Activated CD8-positive, alpha-beta memory T cell treated with anti-CD3 and anti-CD28 coated beads, Interleukin-2, amount 50 U/mL, for 24 hours (primary cell): ENCODE data around the gene AGK.
"Not testable (repeated sequence)": the region's sequence is repeated elsewhere in the genome, so short reads cannot be mapped to it uniquely, and the experiment has no call there.

ENCODE experiments used
- DNase-seq: peaks from one replicate; pipeline ENCODE4 v3.0.0-alpha.2; 2020; ENCODE audit errors: extremely low read depth

AGK gene

DNA sequence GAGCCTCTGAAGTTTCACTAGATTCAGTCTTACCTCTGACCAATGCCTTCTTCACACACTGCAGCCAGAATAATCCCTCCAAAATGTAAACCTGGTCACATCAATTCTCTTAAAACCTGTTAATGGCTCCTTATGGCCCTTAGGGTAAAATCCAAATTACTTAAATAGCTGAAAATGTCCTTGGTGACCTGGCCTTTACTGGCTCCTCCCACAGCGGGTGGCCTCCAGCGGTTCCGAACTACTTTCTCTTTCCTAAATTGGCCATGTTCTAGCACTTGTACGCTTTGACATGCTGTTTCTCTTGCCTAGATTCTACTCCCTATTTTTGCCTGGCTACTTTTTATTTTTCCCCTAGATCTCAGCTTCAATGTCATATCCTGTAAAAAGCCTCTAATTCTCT, 36.1 kb downstream of the AGK start:
- DNase-seq, result no peak

DNA sequence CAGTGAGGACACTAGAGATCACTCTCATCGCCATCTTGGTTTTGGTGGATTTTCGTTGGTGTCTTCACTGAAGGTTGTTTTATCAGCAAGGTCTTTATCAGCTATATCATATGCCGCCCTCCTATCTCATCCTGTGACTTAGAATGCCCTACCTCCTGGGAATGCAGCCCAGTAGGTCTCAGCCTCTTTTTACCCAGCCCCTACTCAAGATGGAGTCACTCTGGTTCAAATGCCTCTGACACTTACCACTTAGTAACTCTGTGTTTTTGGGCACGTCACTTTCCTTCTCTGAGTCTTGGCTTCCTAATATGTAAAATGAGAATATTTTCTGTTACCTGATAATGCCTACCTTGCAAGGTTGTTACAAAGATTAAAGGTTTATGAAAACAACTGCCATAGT, 37.7 kb downstream of the AGK start:
- no peak for DNase-seq

DNA sequence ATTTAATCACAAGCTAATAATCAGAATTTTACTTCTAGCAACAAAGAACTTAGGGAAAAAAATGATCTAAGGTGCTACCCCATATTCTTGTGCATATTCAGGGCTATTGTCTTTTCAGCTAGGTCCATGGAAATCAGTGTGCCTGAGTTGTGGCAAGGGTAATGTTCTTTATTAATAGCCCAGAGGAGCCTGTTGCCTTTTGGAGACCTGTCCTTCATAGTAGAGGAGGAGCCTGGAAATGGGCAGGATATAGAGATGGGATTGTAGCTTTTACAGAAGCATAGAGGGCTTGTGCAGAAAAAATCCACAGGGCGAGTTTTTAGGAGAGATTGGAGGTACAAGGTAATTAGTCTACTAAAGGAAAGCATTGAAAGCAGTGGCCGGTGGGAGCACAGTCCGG, 38.9 kb downstream of the AGK start:
- no peak for DNase-seq

DNA sequence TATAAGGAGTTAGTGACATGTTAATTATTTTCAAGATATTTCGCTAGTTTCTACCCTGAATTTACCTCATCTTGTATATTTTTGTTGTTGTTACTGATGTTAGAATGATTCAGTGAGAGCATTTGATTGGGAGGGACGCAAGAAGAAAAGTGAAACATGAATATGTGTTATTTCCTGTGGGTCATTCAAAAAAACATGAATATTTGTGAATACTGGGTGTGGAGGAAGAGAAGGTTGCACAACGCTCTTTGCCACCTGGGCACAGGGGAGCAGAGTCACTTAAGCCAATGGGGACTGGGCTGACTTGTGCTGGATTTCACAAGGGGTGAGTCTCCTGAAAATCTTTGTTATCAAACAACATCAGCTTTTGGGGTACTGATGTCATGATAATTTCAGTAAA, 39.5 kb downstream of the AGK start:
- no peak for DNase-seq

DNA sequence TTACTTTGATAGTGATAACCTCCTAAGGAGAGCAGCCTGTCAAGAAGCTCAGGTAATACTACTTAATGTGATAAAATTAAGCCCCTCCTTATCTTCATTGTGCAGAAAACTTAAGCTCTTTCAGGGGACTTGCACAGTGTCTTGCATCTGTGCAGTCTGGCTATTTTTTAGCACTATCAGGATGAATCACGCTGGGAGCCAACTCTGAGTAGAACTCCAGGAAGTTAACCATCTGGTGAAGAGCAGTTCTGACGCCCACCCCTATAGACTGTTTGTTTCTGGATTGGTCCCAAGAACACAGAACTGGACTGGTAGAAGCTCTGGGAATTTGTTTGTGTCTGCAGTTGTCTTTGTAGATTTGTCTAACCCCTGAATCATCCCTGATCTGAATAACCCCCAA, 41.9 kb downstream of the AGK start:
- no peak for DNase-seq

DNA sequence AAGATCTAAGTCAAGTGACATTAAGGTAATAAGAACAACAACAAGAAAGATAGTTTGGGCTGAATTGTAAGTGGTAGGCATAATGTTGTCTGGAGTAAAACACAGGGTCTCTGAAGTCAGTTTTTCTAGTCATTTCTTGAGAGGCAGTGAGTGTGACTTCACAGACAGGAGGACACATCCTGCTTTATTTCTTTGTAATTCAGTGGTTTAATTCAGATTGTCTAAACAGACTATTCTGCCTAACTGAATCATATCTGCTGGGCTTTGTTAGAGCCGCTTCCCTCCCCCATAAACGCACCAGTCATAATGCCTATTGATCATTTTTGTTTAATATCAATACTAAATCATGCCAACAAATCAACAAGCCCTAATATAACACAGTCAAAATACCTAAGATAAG, 46.8 kb downstream of the AGK start:
- no peak for DNase-seq

DNA sequence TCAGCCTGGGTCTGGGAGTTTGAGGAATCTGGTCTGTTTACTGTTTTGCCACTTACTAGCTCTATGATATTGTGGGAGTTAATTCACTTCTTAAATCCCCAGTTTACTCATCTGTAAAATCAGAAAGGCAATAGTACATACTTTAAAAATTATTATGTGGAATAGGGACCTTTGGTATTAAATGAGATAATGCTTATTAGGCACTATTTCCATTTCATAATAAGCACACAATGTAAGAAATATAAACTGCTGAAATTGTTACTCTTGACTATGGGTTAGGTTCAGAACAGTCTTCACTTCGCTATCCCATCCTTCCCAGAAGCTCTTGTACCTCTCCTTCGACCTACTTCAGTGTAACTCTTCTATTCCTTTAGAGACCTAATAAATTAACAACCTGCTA, 47.2 kb downstream of the AGK start:
- no peak for DNase-seq

DNA sequence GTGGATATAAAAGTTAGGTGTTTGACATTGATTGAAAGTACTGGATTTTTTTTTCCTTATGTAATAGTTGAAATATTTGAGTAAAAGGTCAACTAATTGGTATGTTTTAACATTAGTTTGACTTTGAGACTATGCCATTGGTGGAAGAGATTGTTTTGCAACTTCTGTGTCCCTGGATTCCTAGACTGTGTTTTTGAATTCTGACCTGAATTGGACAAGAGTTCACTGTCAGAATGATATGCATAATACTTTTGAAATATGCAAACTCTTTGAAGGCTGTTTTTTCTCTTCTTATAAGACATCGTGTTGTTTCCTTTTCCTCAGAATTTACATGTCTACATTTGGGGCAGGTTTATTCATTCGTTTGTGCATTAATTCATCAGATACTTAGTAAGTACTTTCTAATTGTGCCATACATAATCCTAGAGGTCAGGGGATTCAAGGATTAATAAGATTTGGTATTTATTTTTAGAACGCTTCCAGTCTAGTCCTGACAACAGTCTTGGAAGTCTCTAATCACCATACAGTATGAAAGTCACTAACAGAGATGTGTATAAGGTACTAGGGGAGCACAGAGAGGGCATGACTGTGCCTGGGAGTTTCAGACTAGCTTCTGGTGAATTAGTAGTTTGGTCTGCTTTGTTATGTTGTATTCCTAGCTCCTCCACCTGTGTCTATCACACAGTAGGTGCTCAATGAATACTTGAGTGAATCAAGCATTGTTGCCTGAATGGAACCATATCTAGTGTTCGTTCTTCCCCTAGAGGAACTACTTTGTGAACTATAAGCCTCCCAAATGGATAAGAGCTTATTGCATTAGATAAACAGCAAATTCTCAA, 49.2 kb downstream of the AGK start:
- no peak for DNase-seq

DNA sequence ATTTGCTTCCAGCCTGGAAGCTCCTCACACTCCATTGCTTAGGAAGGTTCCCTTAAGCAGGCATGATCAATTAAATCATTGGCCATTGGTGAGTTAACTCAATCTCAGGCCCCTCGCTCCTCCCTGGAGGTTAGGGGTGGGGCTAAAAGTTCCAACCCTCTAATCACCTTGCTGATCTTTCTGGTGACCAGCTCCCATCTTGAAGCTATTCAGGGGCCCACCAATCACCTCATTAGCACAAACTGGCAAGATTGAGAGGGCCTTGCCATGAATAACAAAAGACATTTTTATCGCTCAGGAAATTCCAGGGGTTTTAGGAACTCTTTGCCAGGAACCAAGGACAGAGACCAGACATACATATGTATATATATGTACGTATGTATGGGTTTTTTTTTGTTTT, 58.4 kb downstream of the AGK start:
- no peak for DNase-seq

DNA sequence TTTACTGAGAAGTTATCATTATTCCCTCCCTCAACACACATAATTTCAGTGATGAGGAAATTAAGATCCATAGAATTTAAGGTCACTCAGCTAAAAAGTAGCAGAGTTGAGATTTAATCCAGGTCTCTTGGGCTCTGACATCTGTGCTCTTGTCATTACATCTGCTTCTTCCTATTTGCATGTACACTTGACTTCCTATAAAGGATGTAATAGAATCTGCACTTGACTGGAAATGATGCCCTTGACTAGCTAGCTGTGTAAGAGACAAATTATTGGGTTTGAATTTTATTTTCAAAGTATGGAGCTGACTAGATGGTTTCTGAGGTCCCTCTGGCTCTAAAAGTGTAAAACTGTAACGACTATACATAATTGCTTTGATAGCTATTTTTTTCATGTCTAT, 59.5 kb downstream of the AGK start:
- no peak for DNase-seq

DNA sequence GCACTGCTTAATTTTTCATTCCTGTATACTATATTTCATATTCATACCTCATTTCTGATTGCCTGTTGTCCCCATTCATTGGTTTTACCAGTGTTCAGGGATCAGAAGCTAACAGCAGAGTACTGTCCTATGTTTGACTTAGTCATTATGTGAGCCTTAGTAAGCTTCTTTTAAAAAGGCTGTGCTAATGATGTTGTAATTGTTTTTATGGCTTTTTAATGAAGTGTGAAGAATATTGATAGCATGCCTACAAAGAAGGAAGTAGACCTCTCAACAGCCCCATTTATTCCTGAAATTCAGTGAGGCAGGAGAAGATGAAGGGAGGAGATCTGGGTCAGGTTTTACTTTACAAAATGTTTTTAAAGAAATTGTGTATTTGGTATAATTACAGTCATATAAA, 61.7 kb downstream of the AGK start:
- no peak for DNase-seq

DNA sequence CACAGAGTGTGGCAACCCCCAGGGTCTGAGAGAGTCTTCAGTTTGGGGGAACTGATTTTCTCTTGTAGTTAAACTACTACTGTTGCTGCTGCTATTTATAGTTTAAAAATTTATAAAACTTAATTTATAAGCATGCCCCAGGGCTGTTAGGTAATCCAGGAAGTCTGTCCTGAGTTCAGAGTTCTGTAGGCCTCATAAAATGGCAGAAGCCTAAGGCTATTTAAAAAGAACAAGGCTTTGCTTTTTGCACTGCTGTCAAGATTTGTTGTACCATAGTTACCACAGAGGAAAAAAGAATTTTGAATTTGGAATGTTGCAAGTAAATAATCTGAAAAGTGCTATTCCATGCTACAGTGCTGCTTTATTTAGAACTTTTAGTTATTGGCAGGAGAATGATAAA, 66.1 kb downstream of the AGK start:
- no peak for DNase-seq

DNA sequence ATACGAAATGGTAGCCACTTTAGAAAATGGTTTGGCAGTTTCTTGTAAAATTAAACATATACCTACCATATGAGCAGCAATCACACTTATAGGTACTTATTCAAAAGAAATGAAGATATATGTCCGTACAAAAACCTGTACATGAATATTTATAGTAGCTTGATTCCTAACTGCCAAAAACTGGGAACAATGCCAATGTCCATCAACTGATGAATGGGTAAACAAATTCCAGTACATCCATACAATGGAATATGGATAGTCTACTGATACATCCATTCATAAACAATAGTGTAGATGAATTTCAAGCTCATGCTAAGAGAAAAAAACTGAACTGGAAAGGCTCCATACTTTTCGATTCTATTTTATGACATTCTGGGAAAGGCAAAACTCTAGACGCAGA, 68.5 kb downstream of the AGK start:
- no peak for DNase-seq

DNA sequence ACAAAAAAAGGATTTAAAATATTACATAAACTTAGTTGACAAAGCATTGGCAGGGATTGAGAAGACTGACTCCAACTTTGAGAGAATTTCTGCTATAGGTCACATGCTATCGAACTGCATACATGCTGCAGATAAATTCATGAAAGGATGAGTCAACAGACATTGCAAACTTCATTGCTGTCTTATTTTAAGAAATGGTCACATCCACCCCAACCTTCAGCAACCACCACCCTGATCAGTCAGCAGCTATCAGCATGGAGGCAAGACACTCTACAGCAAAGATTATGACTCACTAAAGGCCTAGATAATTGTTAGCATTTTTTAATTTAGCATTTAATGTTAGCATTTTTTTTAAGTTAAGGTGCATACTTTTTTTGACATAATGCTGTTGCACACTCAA, 73.6 kb downstream of the AGK start:
- DNase-seq, result no peak

DNA sequence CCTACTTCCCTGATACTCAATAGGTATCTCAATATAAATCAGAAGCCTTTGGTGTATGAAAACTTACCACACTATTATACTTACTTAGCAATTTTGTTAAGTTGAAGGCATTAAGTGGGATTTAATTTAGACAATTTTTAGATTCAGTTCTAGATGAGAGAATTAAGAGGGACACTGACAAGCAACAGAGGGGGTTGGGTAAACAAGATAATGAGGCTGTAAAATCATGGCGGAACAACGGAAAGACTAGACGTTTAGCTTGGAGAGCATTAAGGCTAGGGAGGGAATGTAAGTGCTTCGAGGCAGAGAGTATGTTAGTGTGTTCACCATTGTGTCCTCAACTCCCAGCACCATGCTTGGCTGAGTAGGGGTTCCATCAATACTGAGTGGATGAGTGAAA, 79.4 kb downstream of the AGK start:
- no peak for DNase-seq

DNA sequence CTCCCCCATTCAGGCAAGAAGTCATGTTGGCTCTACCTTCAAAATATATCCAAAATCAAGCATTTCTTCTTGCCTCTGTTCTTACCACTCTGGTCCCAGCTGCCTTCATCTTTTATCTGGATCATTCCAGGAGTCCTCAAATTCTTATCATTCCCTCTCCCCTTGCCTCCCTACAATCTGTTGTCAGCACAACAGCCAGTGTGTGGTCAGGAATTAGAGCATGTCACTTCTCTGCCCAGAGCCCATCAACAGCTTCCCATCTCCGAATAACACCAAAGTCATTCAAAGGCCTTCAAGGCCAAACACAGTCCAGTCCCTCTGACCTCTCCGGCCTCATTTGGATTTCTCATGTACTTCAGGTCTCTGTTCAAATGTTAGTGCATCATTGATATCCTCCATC, 80.3 kb downstream of the AGK start:
- no peak for DNase-seq

DNA sequence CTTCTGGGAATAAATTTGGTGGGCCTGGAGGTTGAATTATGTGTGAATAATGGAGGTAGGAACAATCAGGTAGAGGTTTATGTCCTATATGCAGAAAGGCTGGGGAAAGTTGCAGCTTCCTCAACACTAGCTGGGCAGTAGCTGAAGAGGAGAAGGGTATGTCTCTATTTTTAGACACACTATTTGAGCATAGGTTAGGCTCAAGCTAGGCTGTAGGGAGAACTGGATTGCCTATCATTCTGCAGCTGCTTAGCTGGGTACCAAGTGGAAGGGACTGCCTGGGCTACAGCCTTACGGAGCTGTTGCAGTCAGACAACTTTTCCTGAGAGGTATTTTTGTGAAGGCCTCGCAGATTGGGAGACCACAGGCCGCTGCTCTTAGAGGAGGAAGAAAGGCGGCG, 82.9 kb downstream of the AGK start:
- DNase-seq, result no peak

DNA sequence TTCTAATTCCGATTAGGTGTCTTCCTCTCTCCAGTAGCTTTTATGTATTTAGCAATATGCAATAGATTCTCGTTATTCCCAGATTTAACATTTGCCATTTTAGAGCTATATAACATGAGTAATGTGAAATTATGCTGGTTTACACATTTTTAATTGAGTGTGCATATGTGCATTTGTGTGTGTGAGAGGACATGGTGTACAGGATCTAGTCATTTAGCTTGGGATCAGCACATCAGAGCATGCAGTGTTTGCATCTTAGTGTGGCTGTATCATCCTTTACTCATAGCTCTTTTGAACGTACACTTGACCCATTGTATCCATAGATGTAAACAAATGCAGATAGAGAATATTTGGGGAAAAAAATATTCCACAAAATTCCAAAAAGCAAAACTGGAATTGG, 84.8 kb downstream of the AGK start:
- no peak for DNase-seq

DNA sequence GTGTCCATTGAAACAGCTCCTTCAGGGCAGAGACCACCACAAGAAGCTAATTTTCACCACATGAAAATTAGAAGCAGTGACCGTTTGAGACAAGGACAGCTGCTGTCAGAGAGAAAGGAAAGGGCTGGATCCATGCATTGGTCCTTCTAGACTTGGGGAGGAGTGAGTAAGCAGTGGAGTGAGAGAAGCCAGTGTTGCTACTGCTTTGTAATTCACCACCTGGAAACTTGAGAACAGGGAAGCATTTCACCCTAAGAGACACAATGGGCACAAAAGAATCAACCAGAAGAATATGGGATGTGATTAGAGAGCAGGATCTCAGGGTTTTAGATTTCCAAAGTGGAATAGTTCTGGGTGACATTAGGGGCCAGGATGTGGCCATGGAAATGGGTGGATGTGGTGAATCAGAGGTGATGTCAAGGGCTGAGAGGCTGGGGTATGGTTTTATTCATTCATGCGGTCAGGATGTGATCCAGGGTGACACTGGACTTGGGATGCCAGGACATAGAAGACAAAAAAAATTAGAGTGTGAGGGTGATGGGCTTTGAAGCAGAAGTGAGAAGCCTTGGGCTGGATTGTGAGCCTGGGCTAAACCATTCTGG, 89.1 kb downstream of the AGK start:
- no peak for DNase-seq

DNA sequence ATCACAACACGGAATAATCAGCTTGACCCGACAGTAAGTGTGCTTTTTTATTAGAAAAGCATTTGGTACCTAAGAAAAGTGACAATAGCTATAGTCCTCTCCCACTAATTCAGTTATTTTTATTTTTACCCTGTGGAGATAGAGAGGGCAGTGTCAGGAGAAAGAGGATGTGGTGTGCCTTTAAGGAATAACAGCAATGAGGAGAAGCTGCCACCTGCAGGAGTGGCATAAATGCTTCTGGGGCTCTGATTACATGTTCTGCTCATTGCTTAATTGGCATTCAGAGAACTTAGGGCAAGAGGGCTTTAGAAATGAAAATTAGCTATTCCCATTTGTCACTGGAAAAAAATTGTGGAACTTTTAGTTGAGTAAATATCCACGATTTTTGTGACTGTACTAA, 90.7 kb downstream of the AGK start:
- no peak for DNase-seq

DNA sequence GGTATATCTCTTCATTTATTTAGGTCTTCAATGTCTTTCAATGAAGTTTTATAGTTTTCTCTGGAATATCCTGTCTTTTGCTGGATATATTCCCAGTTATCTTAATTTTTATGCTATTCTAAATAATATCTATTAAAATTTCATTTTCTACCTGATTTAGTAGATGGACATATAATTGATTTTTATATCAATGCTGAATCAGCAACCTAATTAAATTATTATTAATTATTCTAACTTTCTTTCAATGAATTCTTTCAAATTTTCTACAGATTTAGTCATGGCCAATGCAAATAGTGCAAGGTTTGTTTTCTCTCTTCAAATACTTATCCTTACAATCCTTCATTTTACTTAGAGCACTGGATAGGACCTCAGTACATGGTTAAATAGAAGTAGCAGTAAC, 94.0 kb downstream of the AGK start:
- no peak for DNase-seq

DNA sequence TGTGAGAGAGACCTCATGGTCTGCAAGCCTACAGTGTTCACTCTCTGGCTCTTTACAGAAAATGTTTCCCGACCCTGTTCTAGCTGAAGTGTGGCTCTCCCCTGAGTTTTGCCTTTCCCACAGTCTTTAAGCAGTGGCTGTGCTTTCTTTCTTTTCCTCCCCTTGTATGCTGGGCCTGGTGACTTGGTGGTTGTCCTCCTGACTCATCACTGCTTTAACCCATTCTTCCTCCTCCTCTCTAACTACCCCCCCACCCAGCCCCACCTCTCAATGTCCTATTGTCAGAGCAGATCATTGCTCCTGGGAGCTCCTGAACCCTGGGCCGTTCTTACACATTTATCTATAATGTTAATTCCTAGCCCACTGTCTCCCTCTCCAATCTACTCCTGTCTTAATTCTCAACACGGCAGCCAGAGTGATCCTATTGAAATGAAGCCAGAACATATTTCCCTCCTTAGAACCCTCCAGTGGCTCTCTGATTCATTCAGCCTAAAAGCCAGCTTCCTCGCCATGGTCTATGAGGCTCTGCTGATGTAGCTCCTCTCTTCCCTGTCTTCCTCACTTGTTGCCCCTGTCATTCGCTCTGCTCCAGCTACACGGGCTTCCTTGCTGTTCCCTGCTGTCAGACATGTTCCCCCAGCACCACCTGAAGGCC, 95.7 kb downstream of the AGK start:
- DNase-seq, result no peak

DNA sequence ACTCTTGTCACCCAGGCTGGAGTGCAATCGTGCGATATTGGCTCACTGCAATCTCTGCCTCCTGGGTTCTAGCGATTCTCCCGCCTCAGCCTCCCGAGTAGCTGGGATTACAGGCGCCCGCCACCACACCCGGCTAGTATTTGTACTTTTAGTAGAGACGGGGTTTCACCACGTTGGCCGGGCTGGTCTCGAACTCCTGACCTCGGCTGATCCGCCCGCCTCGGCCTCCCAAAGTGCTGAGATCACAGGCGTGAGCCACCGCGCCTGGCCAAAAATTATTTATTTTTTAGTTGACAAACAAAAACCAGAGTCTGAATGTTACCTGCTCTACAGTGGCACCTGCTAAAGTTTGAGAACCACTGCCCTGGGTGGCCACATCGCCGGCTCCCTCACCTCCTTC, 96.5 kb downstream of the AGK start:
- DNase-seq, result not testable (repeated sequence)
